Trophoblast cell (in vitro differentiated cells and primary cell): Measurements from ENCODE around the gene TFF2.

Experiments used
- DNase-seq, 2 donors: peaks; one replicate each; pipeline ENCODE4 v3.0.0-alpha.2; 2016
- H2AFZ ChIP-seq: 2 replicates; pipeline ENCODE4 v1.6.1; 2013; ENCODE audit warnings: low read length, moderate library complexity, mild to moderate bottlenecking; ENCODE audit not compliant: insufficient read depth, poor library complexity
- H2AK5ac ChIP-seq: 2 replicates; pipeline ENCODE4 v1.6.1; 2013; ENCODE audit warnings: mild to moderate bottlenecking, low read length
- H2BK120ac ChIP-seq: 2 replicates; pipeline ENCODE4 v1.6.1; 2013; ENCODE audit warnings: low read length, mild to moderate bottlenecking, moderate library complexity; ENCODE audit not compliant: insufficient read depth, poor library complexity
- H2BK12ac ChIP-seq: 2 replicates; pipeline ENCODE4 v1.6.1; 2013; ENCODE audit warnings: mild to moderate bottlenecking, low read length, moderate library complexity
- H2BK5ac ChIP-seq: 2 replicates; pipeline ENCODE4 v1.6.1; 2013; ENCODE audit warnings: low read length, low read depth, moderate library complexity, mild to moderate bottlenecking; ENCODE audit not compliant: poor library complexity
- H3K14ac ChIP-seq: 2 replicates; pipeline ENCODE4 v1.6.1; 2013; ENCODE audit warnings: mild to moderate bottlenecking, low read length
- H3K18ac ChIP-seq: 2 replicates; pipeline ENCODE4 v1.6.1; 2013; ENCODE audit warnings: mild to moderate bottlenecking, low read length
- H3K23ac ChIP-seq: 2 replicates; pipeline ENCODE4 v1.6.1; 2013; ENCODE audit warnings: low read length
- H3K27ac ChIP-seq: 2 replicates; pipeline ENCODE4 v1.5.1; 2013; ENCODE audit warnings: low read depth, mild to moderate bottlenecking, inconsistent platforms, low read length, moderate library complexity
- H3K27me3 ChIP-seq: 2 replicates; pipeline ENCODE4 v1.6.1; 2013; ENCODE audit warnings: inconsistent platforms, mild to moderate bottlenecking, low read length, moderate library complexity; ENCODE audit not compliant: insufficient read depth
- H3K36me3 ChIP-seq, 2 experiments: 1 replicate in 1 of 2; 2 replicates in 1 of 2; pipeline ENCODE4 v1.6.1; 2013; ENCODE audit warnings: low read length in 2 of 2, mild to moderate bottlenecking in 2 of 2, moderate library complexity in 1 of 2; ENCODE audit not compliant: insufficient read depth in 2 of 2, control insufficient read depth in 1 of 2
- H3K4ac ChIP-seq: 2 replicates; pipeline ENCODE4 v1.6.1; 2013; ENCODE audit warnings: low read depth, mild to moderate bottlenecking, low read length, moderate library complexity
- H3K4me1 ChIP-seq, 2 experiments: 1 replicate in 1 of 2; 2 replicates in 1 of 2; pipeline ENCODE4 v1.6.1; 2013; ENCODE audit warnings: low read length in 2 of 2, mild to moderate bottlenecking in 2 of 2, moderate library complexity in 1 of 2; ENCODE audit not compliant: insufficient read depth in 2 of 2, control insufficient read depth in 1 of 2
- H3K4me2 ChIP-seq: 2 replicates; pipeline ENCODE4 v1.6.1; 2013; ENCODE audit warnings: inconsistent platforms, mild to moderate bottlenecking, low read length, moderate library complexity
- H3K4me3 ChIP-seq: 2 replicates; pipeline ENCODE4 v1.5.1; 2013; ENCODE audit warnings: mild to moderate bottlenecking, low read depth, low read length, inconsistent platforms
- H3K79me1 ChIP-seq: one replicate; pipeline ENCODE4 v1.6.1; 2013; ENCODE audit warnings: low read length
- H3K79me2 ChIP-seq: 2 replicates; pipeline ENCODE4 v1.6.1; 2013; ENCODE audit warnings: low read length, mild to moderate bottlenecking; ENCODE audit not compliant: control insufficient read depth, insufficient read depth, poor library complexity
- H3K9ac ChIP-seq: 2 replicates; pipeline ENCODE4 v1.6.1; 2013; ENCODE audit warnings: mild to moderate bottlenecking, low read length
- H3K9me3 ChIP-seq: 2 replicates; pipeline ENCODE4 v1.6.1; 2013; ENCODE audit warnings: low read depth, mild to moderate bottlenecking, control low read depth, inconsistent platforms, low read length; ENCODE audit not compliant: insufficient read depth
- H4K12ac ChIP-seq: 2 replicates; pipeline ENCODE4 v1.6.1; 2013; ENCODE audit warnings: low read depth, mild to moderate bottlenecking, low read length, moderate library complexity
- H4K8ac ChIP-seq: 2 replicates; pipeline ENCODE4 v1.6.1; 2013; ENCODE audit warnings: low read depth, mild to moderate bottlenecking, low read length, moderate library complexity
- H4K91ac ChIP-seq: one replicate; pipeline ENCODE4 v1.6.1; 2013; ENCODE audit warnings: low read depth, mild to moderate bottlenecking, low read length, moderate library complexity
- WGBS: extraction: QIAGEN DNeasy Blood & Tissue Kit; methylation state at CpG from one replicate; pipeline ENCODE4 v1.1.7; 2013; ENCODE audit warnings: missing lambda C conversion rate; ENCODE audit not compliant: insufficient read length, insufficient coverage; ENCODE audit errors: extremely low coverage; 5-methylcytosine and 5-hydroxymethylcytosine counted together

The TFF2 gene

DNA sequence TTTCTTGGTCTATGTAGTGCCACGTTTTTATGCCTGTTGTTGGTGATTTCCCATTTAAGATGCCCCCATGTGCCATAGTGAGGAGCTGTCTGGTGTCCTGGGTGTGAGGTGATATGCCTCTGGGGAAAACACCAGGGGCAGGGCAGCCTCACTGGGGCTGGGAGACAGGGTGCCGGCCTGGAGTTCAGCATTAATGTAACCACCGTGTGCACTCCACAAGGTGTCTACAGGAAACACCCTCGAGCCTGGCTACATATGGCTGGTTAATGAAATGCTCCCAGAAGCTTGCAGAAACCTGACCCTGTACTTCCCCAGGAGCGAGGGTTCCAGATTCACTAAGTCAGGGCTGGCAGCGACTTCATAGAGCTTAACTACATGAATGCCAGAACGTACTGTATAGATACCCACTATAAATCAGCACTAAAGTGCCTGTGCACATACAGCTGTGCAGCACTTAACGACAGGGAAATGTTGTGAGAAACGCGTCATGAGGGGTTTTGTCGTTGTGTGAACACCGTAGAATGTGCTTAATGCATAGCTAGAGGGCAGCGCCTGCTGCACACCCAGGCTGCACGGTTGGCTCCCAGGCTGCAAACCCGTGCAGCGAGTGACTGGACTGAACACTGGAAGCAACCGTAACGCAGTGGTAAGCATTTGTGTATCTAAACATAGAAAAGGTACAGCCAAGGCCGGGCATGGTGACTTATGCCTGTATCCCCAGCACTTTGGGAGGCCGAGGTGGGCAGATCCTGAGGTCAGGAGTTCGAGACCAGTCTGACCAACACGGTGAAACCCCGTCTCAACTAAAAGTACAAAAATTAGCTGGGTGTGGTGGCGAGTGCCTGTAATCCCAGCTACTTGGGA lies 10.4 kb downstream of the TFF2 start:
- H4K91ac ChIP-seq: no peak overlapping the region
- no peak overlapping the region for H3K4me2 ChIP-seq
- no peak overlapping the region for H3K23ac ChIP-seq
- H2AK5ac ChIP-seq: no peak overlapping the region
- no peaks in the 10 kb centered on the region for H3K36me3 ChIP-seq
- no peak overlapping the region for H3K18ac ChIP-seq
- H2BK12ac ChIP-seq: no peak overlapping the region
- no peak overlapping the region for H4K8ac ChIP-seq
- no peaks in the 10 kb centered on the region for H3K79me1 ChIP-seq
- H2BK120ac ChIP-seq: no peak overlapping the region
- no CpG with 5 or more reads among the region's 24 CpGs for WGBS
- H3K27ac ChIP-seq: no peak overlapping the region
- no peak overlapping the region for H3K4ac ChIP-seq
- H3K9ac ChIP-seq: no peak overlapping the region
- H4K12ac ChIP-seq: no peak overlapping the region
- H3K14ac ChIP-seq: no peak overlapping the region
- H3K9me3 ChIP-seq: no peaks in the 10 kb centered on the region
- no peak overlapping the region for H2BK5ac ChIP-seq
- H3K79me2 ChIP-seq: no peaks in the 10 kb centered on the region
- no peaks in the 10 kb centered on the region for H3K27me3 ChIP-seq
- H3K4me1 ChIP-seq: peaks cover 0 to 3% of the 10 kb centered on the region in 2 experiments
- no peak for DNase-seq
- H3K4me3 ChIP-seq: no peak overlapping the region
- H2AFZ ChIP-seq: no peak overlapping the region

DNA sequence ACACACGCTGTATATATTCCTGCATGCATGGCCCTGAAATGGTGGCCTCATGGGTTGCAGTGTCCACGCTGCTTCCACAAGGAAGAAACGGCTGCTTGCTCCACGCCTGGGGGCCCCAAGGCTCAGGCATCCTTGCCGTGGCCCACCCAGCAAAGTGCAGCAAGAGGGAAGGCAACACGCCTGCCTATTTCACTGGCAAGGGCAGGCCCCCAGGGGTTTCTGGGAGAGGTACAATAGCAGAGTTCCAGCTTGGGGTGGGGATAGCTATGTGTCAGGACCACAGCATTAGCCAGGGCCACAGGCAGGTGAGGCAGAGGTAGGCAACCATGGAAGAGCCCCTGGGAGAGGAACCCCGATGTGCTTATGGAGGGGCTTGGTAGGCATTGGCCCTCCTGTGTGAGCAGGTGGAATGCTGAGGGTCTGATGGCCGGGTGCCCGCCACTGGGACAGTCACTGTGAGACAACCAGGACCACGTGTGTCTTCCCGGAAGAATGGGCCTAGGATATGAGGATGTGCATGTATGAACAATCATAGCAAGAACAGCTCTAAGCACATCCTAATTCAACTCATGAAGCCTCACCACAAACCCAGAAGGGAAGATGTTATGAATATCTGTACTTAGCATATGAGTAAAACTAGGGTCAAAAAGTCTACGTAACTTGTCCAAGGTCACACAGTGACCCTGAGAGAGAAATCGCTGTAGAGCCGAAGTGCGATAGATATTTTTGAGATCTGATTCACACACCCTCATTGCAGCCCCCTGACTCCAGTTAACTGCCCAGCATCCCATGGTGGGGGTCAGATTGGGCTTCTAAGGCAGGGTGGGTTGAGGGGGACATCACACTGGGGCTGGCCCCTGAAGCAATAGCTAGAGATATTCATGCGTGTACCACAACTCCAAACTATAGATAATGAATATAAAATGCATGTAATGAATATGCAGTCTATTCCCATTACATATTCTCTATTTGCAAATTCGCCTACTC lies 11.8 kb downstream of the TFF2 start:
- Histone ChIP-seq H2BK120ac (no peak overlapping the region), H3K27me3 (no peaks in the 10 kb centered on the region), H4K12ac (no peak overlapping the region), H2BK5ac (no peak overlapping the region), H3K4me3 (no peak overlapping the region), H3K14ac (no peak overlapping the region), H2AFZ (no peak overlapping the region), H2AK5ac (no peak overlapping the region), H3K36me3 (no peaks in the 10 kb centered on the region), H3K18ac (no peak overlapping the region), H3K9ac (no peak overlapping the region), H3K4ac (no peak overlapping the region), H3K9me3 (no peaks in the 10 kb centered on the region), H3K27ac (no peak overlapping the region), H3K79me2 (no peaks in the 10 kb centered on the region), H3K4me2 (no peak overlapping the region), H3K23ac (no peak overlapping the region), H2BK12ac (no peak overlapping the region), H3K79me1 (no peaks in the 10 kb centered on the region), H3K4me1 (peaks cover 0 to 3% of the 10 kb centered on the region in 2 experiments), H4K91ac (no peak overlapping the region), H4K8ac (no peak overlapping the region)
- DNase-seq: no peak
- WGBS: no CpG with 5 or more reads among the region's 17 CpGs

DNA sequence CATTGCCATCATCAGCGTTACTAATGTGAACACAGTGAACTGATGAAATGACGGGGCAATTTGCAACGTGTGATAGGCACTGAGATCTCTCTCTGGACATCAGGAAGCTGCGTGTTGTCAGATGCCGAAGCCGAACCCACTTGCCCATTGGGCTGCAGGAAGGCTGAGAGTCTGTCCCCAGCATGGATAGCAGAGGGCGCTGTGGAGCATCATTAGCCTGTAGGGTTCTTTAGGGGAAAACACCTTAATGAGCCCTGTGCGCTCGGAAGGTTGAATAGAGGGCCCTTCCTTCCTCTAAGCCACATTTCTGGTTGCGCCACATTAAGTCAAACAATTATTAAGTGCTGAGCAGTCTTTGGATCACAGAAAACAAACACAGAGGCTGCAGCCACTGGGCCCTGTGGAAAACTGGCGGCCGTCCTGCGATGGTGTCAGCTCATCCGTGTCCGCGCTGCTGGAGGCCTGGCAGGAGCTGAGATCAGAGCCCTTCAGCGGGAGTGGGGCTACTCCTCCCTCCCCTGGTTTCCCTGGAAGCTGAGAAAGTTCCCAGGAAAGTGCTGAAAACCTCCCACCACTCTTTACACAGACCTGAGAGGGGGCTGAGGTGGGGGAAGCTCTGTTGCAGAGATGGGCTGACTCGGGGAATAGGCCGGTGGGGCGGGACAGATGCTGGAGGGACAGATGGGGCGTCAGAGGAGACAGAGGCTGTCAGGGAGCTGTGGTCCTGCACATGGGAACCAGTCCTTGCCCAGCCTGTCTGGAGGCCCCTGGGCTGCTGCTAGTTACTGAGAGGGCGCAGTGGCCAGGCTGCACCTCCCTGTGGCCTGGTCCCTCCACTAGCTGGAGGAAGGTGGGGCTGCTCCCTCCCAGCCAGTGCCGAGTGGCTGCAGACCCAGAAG lies 12.7 kb downstream of the TFF2 start:
- Histone ChIP-seq H3K4ac (no peak overlapping the region), H3K79me1 (no peaks in the 10 kb centered on the region), H3K9me3 (no peaks in the 10 kb centered on the region), H3K4me3 (no peak overlapping the region), H3K36me3 (no peaks in the 10 kb centered on the region), H3K4me1 (peaks cover 0 to 3% of the 10 kb centered on the region in 2 experiments), H3K79me2 (no peaks in the 10 kb centered on the region), H2AFZ (no peak overlapping the region), H3K23ac (no peak overlapping the region), H2BK12ac (no peak overlapping the region), H2BK5ac (no peak overlapping the region), H4K91ac (no peak overlapping the region), H4K8ac (no peak overlapping the region), H3K14ac (no peak overlapping the region), H4K12ac (no peak overlapping the region), H2AK5ac (no peak overlapping the region), H3K18ac (no peak overlapping the region), H3K27ac (no peak overlapping the region), H3K27me3 (no peaks in the 10 kb centered on the region), H3K4me2 (no peak overlapping the region), H2BK120ac (no peak overlapping the region), H3K9ac (no peak overlapping the region)
- peak; percentile 14 to 54 for DNase-seq
- no CpG with 5 or more reads among the region's 23 CpGs for WGBS

- no peak overlapping the region for H4K12ac ChIP-seq
- DNase-seq: no peak
- no peak overlapping the region for H4K8ac ChIP-seq
- H3K4me1 ChIP-seq: peaks cover 0 to 3% of the 10 kb centered on the region in 2 experiments
- peaks cover 3% of the 10 kb centered on the region for H3K9me3 ChIP-seq
- H2BK12ac ChIP-seq: no peak overlapping the region
- H3K27ac ChIP-seq: no peak overlapping the region
- no peak overlapping the region for H3K4ac ChIP-seq
- H3K79me2 ChIP-seq: no peaks in the 10 kb centered on the region
- no peak overlapping the region for H2BK120ac ChIP-seq
- no peak overlapping the region for H3K4me2 ChIP-seq
- no peak overlapping the region for H2AFZ ChIP-seq
- no CpG with 5 or more reads among the region's 4 CpGs for WGBS
- H4K91ac ChIP-seq: no peak overlapping the region
- no peaks in the 10 kb centered on the region for H3K27me3 ChIP-seq
- H3K14ac ChIP-seq: no peak overlapping the region
- no peak overlapping the region for H3K4me3 ChIP-seq
- no peak overlapping the region for H3K9ac ChIP-seq
- H2BK5ac ChIP-seq: no peak overlapping the region
- no peaks in the 10 kb centered on the region for H3K79me1 ChIP-seq
- no peak overlapping the region for H2AK5ac ChIP-seq
- no peaks in the 10 kb centered on the region for H3K36me3 ChIP-seq
- no peak overlapping the region for H3K23ac ChIP-seq
- H3K18ac ChIP-seq: no peak overlapping the region
Observed at GRCh38 chr21:42337276-42337675, 13.5 kb downstream of the TFF2 start.
